ENCODE data around the gene C2.
"Not testable (repeated sequence)": the region's sequence is repeated elsewhere in the genome, so short reads cannot be mapped to it uniquely, and the experiment has no call there.

Gene C2

DNA sequence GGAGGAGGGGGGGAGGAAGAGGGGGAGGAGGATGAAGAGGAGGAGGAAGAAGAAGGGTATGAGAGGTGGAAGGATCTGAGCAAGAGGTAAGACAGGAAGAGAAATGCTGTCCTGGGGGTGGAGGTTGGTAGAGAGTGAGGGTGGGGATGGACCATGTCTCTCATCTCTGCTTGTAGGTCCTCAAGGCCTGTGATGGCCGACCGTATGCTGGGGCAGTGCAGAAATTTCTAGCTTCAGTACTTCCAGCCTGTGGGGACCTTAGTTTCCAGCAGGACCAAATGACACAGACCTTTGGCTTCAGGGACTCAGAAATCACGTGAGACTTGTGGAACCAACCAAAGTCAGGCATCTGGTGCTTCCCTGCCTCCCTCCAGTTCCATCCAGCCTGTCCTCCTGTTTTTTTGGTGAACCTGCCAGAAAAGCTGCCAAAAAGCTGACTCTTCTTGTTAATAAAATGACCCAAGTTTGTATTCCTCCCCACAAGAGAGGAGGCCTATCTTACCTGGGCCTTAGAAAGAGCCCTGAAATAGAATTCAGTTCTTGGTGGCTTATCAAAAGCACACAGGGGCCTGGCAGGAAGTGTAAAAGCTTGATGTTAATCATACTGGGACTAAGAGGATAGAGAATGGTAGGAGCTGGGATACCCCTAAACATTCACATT, 51.9 kb downstream of the C2 start:
- DNase-seq (ENCODE audit: low read depth), result no peak

GRCh38 chr6:31980195-31980876, 52.8 kb downstream of the C2 start:
- not testable (repeated sequence) for DNase-seq (ENCODE audit: low read depth)

- DNase-seq (ENCODE audit: low read depth), result not testable (repeated sequence)
These were observed 53.5 kb downstream of the C2 start for GRCh38 chr6:31980998-31981397.

DNA sequence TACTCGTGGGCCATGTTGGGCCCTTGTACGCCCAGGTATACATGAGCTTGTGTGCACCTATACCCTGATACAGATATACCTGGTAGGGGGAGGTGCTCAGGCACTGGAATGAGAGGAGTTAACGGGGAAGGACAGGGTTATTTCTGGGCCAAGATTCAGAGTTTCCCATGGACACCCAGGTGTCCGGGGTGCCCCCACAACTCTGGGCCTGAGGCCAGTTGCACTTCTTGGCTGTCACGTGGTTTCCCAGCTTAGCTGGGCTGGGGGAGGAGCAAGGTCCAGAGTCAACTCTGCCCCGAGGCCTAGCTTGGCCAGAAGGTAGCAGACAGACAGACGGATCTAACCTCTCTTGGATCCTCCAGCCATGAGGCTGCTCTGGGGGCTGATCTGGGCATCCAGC, 54.2 kb downstream of the C2 start, which contains the start of gene C4A:
TSS of gene C4A (plus strand) at position 314 of the 400 bp plus-strand sequence. CDS start at position 365, 51 bp downstream.
- not testable (repeated sequence) for DNase-seq (ENCODE audit: low read depth)

GRCh38 chr6:31989363-31989762, 61.8 kb downstream of the C2 start:
- not testable (repeated sequence) for DNase-seq (ENCODE audit: low read depth)

GRCh38 chr6:31994421-31994820, 66.9 kb downstream of the C2 start:
- DNase-seq (ENCODE audit: low read depth), result not testable (repeated sequence)

Measured in GM04503 (cell line).